Hepatocyte (in vitro differentiated cells): ENCODE results near the gene ACACB. TPM values are rescaled to one million over a fixed set of nuclear protein-coding genes. Genes with fewer than 3 reads are reported as not detected.

Source experiments
- DNase-seq: peaks from one replicate; pipeline ENCODE4 v3.0.0-alpha.2; 2016; ENCODE audit warnings: low spot score
- H2AFZ ChIP-seq: fragments of 200-600 bp; sonication (generic); 2 replicates; pipeline ENCODE4 v1.6.0; 2016; ENCODE audit warnings: antibody characterized with exemption, mild to moderate bottlenecking
- H3K27ac ChIP-seq: fragments of 200-600 bp; sonication (generic); 2 replicates; pipeline ENCODE4 v1.5.1; 2016; ENCODE audit warnings: mild to moderate bottlenecking
- H3K27me3 ChIP-seq: fragments of 200-600 bp; sonication (generic); 2 replicates; pipeline ENCODE4 v1.6.1; 2016
- H3K36me3 ChIP-seq: fragments of 200-600 bp; sonication (generic); replicated peaks from 2 replicates; pipeline ENCODE4 v1.5.1; 2016; ENCODE audit warnings: low read depth; ENCODE audit not compliant: insufficient read depth
- H3K4me1 ChIP-seq: fragments of 200-600 bp; sonication (generic); 2 replicates; pipeline ENCODE4 v1.5.1; 2016; ENCODE audit warnings: mild to moderate bottlenecking, moderate library complexity; ENCODE audit not compliant: insufficient read depth
- H3K4me2 ChIP-seq: fragments of 200-600 bp; sonication (generic); 2 replicates; pipeline ENCODE4 v1.6.0; 2016
- H3K4me3 ChIP-seq: fragments of 200-600 bp; sonication (generic); 2 replicates; pipeline ENCODE4 v1.5.1; 2016; ENCODE audit warnings: mild to moderate bottlenecking
- H3K79me2 ChIP-seq: fragments of 200-600 bp; sonication (generic); 2 replicates; pipeline ENCODE4 v1.6.0; 2017; ENCODE audit warnings: mild to moderate bottlenecking
- H3K9me2 ChIP-seq: fragments of 200-600 bp; sonication (generic); replicated peaks from 2 replicates; pipeline ENCODE4 v1.6.0; 2017; ENCODE audit warnings: mild to moderate bottlenecking; ENCODE audit not compliant: insufficient read depth
- H3K9me3 ChIP-seq: fragments of 200-600 bp; sonication (generic); 2 replicates; pipeline ENCODE4 v1.5.1; 2016; ENCODE audit warnings: low read depth, mild to moderate bottlenecking
- H4K20me1 ChIP-seq: fragments of 200-600 bp; sonication (generic); 2 replicates; pipeline ENCODE4 v1.6.0; 2016; ENCODE audit warnings: mild to moderate bottlenecking; ENCODE audit not compliant: insufficient read depth, poor library complexity, severe bottlenecking
- EZH2 ChIP-seq: fragments of 200-600 bp; sonication (generic); IDR thresholded peaks from 2 replicates; pipeline ENCODE4 v1.6.1; 2016; ENCODE audit warnings: antibody characterized with exemption, mild to moderate bottlenecking, borderline replicate concordance
- EZH2phosphoT487 ChIP-seq: fragments of 200-600 bp; sonication (generic); IDR thresholded peaks from one replicate; pipeline ENCODE4 v1.6.1; 2018; ENCODE audit warnings: antibody characterized with exemption, mild to moderate bottlenecking, low read depth, moderate library complexity; ENCODE audit not compliant: unreplicated experiment, severe bottlenecking
- WGBS: methylation state at CpG from one replicate; pipeline ENCODE4 v1.1.6; 2016; ENCODE audit warnings: low lambda C conversion rate; ENCODE audit errors: missing lambda C conversion rate; 5-methylcytosine and 5-hydroxymethylcytosine counted together
- polyA plus RNA-seq: library from polyadenylated mRNA; unstranded; fragments of >200 nt; fragmentation: Nextera tagmentation; extraction: Ambion mirVana; gene quantifications from 2 replicates; pipeline ENCODE4 v1.2.1, GENCODE V29; 2016
- total RNA-seq: library from RNA; depleted of rRNA; stranded (reverse); fragments of >200 nt; gene quantifications from 2 replicates; pipeline ENCODE4 v1.2.3, GENCODE V29; 2014
- TF ChIP-seq, protein P1 (sequence below): fragments of 200-600 bp; sonication (generic); IDR thresholded peaks from 2 replicates; pipeline ENCODE4 v1.5.1; 2016; ENCODE audit warnings: antibody characterized with exemption, mild to moderate bottlenecking; ENCODE audit not compliant: poor library complexity

ACACB gene
- total and polyA plus RNA-seq, 2 experiments from 2014 or later, result 3.9 to 9.3 TPM

DNA sequence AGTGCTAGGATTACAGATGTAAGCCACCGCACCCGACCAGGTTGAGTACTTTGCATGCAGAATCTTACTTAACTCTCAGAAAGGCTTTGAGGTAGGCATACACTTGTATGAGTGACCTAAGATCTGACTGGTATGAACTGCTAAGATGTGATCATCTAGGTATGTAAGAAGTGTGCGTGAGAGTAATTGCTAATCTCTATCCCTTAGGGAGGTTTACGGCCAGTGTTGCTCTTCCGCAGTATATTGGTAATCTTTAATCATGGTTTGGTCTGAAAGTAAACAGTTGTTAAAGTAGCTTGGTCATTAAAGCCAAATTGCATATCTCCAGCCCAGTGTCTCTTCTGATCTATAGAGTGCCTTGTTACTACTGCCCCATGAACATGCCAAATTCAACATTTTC, 11.2 kb upstream of the ACACB start:
- no peaks in the 10 kb centered on the region for H3K36me3 ChIP-seq
- H3K27me3 ChIP-seq, result no peaks in the 10 kb centered on the region
- 80% methylated on average over 5 of the region's 5 CpGs for WGBS

DNA sequence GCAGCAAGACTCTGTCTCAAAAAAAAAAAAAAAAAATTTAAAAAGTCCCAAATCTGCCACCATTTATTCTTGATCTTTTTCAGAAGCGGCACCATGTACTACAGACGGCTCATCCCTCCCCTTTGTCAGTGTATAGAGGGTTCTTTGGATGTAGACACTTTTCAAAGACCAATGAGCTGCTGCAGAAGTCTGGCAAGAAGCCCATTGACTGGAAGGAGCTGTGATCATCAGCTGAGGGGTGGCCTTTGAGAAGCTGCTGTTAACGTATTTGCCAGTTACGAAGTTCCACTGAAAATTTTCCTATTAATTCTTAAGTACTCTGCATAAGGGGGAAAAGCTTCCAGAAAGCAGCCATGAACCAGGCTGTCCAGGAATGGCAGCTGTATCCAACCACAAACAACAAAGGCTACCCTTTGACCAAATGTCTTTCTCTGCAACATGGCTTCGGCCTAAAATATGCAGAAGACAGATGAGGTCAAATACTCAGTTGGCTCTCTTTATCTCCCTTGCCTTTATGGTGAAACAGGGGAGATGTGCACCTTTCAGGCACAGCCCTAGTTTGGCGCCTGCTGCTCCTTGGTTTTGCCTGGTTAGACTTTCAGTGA, 6.5 kb upstream of the ACACB start:
- H3K27ac ChIP-seq, result peak overlapping the region; percentile 97
- H2AFZ ChIP-seq, result no peak overlapping the region
- H3K4me3 ChIP-seq, result no peak overlapping the region
- no peaks in the 10 kb centered on the region for H3K9me2 ChIP-seq
- H3K27me3 ChIP-seq, result no peaks in the 10 kb centered on the region
- DNase-seq, result no peak
- 92% methylated on average over 6 of the region's 6 CpGs for WGBS
- no peaks in the 10 kb centered on the region for H4K20me1 ChIP-seq
- H3K4me1 ChIP-seq, result peaks cover 9% of the 10 kb centered on the region
- H3K36me3 ChIP-seq, result no peaks in the 10 kb centered on the region
- H3K9me3 ChIP-seq, result no peaks in the 10 kb centered on the region
- no peak overlapping the region for H3K4me2 ChIP-seq
- TF ChIP-seq EZH2 (no peak), EZH2phosphoT487 (no peak)
- TF ChIP-seq, protein P1, sequence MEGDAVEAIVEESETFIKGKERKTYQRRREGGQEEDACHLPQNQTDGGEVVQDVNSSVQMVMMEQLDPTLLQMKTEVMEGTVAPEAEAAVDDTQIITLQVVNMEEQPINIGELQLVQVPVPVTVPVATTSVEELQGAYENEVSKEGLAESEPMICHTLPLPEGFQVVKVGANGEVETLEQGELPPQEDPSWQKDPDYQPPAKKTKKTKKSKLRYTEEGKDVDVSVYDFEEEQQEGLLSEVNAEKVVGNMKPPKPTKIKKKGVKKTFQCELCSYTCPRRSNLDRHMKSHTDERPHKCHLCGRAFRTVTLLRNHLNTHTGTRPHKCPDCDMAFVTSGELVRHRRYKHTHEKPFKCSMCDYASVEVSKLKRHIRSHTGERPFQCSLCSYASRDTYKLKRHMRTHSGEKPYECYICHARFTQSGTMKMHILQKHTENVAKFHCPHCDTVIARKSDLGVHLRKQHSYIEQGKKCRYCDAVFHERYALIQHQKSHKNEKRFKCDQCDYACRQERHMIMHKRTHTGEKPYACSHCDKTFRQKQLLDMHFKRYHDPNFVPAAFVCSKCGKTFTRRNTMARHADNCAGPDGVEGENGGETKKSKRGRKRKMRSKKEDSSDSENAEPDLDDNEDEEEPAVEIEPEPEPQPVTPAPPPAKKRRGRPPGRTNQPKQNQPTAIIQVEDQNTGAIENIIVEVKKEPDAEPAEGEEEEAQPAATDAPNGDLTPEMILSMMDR, result no peak
- peaks cover 8% of the 10 kb centered on the region for H3K79me2 ChIP-seq

More for the DNA sequence above, 11.2 kb upstream of the ACACB start:
- no peak for DNase-seq
- Histone ChIP-seq H3K27ac (peak overlapping the region; percentile 79), H3K9me3 (no peaks in the 10 kb centered on the region), H3K4me1 (peaks cover 8% of the 10 kb centered on the region), H3K4me2 (no peak overlapping the region), H3K4me3 (no peak overlapping the region), H2AFZ (no peak overlapping the region), H4K20me1 (no peaks in the 10 kb centered on the region), H3K79me2 (peaks cover 17% of the 10 kb centered on the region), H3K9me2 (no peaks in the 10 kb centered on the region)
- no peak for TF ChIP-seq EZH2
- no peak for TF ChIP-seq EZH2phosphoT487
- TF ChIP-seq, protein P1, result no peak

GRCh38 chr12:109110988-109111495, 5.3 kb upstream of the ACACB start:
- peaks cover 8% of the 10 kb centered on the region for H3K79me2 ChIP-seq
- TF ChIP-seq, protein P1, result no peak
- TF ChIP-seq EZH2, result no peak
- no peak for TF ChIP-seq EZH2phosphoT487
- no peaks in the 10 kb centered on the region for H4K20me1 ChIP-seq
- H3K9me3 ChIP-seq, result no peaks in the 10 kb centered on the region
- WGBS, result 13% methylated on average over 21 of the region's 28 CpGs
- peak overlapping the region; percentile 74 for H3K4me2 ChIP-seq
- H3K27ac ChIP-seq, result peak overlapping the region; percentile 97
- no peaks in the 10 kb centered on the region for H3K36me3 ChIP-seq
- no peaks in the 10 kb centered on the region for H3K9me2 ChIP-seq
- peak overlapping the region; percentile 22 for H3K4me3 ChIP-seq
- peaks cover 15% of the 10 kb centered on the region for H3K4me1 ChIP-seq
- peak overlapping the region; percentile 48 for H2AFZ ChIP-seq
- DNase-seq, result peak; percentile 93
- no peaks in the 10 kb centered on the region for H3K27me3 ChIP-seq
